A549 (cell line): ENCODE data around the gene PPP1R1B. TPM values are rescaled to one million over a fixed set of nuclear protein-coding genes. Genes with fewer than 3 reads are reported as not detected.
A peak's percentile ranks its signal among the peaks of the same experiment; 100 is the strongest.

Experiments
- ATAC-seq, 2 experiments: fragments of 200-7000 bp in 1 of 2; fragments of >200 bp in 1 of 2; cut with Nextera tagmentation in 1 of 2; cut with Tn5 transposase in 1 of 2; 3 replicates each; pipeline versions ENCODE4 v1.8.0 to v1.9.1; 2018 to 2020; ENCODE audit warnings: mild to moderate bottlenecking in 1 of 2, moderate library complexity in 1 of 2
- CTCF ChIA-PET: fragments of 300-600 bp; sonication (Branson Sonifier 250); formaldehyde crosslinking; extraction: SDS; loops from one replicate; lab custom pipeline; 2021; ENCODE audit warnings: antibody characterized with exemption, inconsistent platforms; lab: Yijun Ruan, JAX
- POLR2A ChIA-PET: fragments of 350-600 bp; formaldehyde crosslinking; extraction: SDS; loops from one replicate; lab custom pipeline; 2021; ENCODE audit warnings: antibody characterized with exemption, inconsistent platforms; lab: Yijun Ruan, JAX
- DNase-seq, 2 experiments: peaks; one replicate each; pipeline versions ENCODE4 v3.0.0 to v3.0.0-alpha.2; 2011 to 2016; ENCODE audit warnings: low read depth in 1 of 2, low spot score in 1 of 2
- FAIRE-seq: peaks from 2 replicates; lab custom pipeline; 2011; peaks lifted over from hg19 to GRCh38; lab: Jason Lieb, UNC
- H3K27ac ChIP-seq, 2 experiments: fragments of >200 bp; sonication (Bioruptor Twin); formaldehyde crosslinking; 3 replicates each; pipeline ENCODE4 v1.5.1; 2016 to 2017
- H3K4me1 ChIP-seq: fragments of >200 bp; sonication (Bioruptor Twin); formaldehyde crosslinking; 3 replicates; pipeline ENCODE4 v1.6.1; 2016
- H3K4me2 ChIP-seq: fragments of >200 bp; sonication (Bioruptor Twin); formaldehyde crosslinking; 3 replicates; pipeline ENCODE4 v1.6.1; 2016
- H3K4me3 ChIP-seq: fragments of >200 bp; sonication (Bioruptor Twin); formaldehyde crosslinking; 3 replicates; pipeline ENCODE4 v1.5.1; 2016
- H3K9me3 ChIP-seq: fragments of >200 bp; sonication (Bioruptor Twin); formaldehyde crosslinking; 3 replicates; pipeline ENCODE4 v1.6.1; 2016
- BHLHE40 ChIP-seq: IDR thresholded peaks from 2 replicates; pipeline ENCODE4 v1.6.1; 2012; ENCODE audit warnings: low read depth, low read length, inconsistent platforms
- CBX8 ChIP-seq: fragments of 200-600 bp; sonication (generic); IDR thresholded peaks from 2 replicates; pipeline ENCODE4 v1.6.1; 2016
- CEBPB ChIP-seq, 2 experiments: fragments of >200 bp in 1 of 2; sonication (Bioruptor Twin) in 1 of 2; formaldehyde crosslinking in 1 of 2; IDR thresholded peaks; 2 replicates each; pipeline ENCODE4 v1.6.1; 2012 to 2016
- CHD2 ChIP-seq: fragments of 150-350 bp; IDR thresholded peaks from 2 replicates; pipeline ENCODE4 v1.6.1; 2014; ENCODE audit warnings: low read length; ENCODE audit not compliant: partially characterized antibody
- HOXA7 ChIP-seq: fragments of 250-450 bp; sonication (Bioruptor Pico); IDR thresholded peaks from 2 replicates; pipeline ENCODE4 v1.5.0; 2020; ENCODE audit warnings: mild to moderate bottlenecking, moderate library complexity
- JUNB ChIP-seq: fragments of >200 bp; sonication (Bioruptor Twin); formaldehyde crosslinking; IDR thresholded peaks from 2 replicates; pipeline ENCODE4 v1.6.1; 2016
- KDM1A ChIP-seq: fragments of 200-600 bp; sonication (generic); IDR thresholded peaks from 2 replicates; pipeline ENCODE4 v1.6.1; 2016; ENCODE audit warnings: low read depth, mild to moderate bottlenecking
- MAZ ChIP-seq: fragments of 150-350 bp; IDR thresholded peaks from 2 replicates; pipeline ENCODE4 v1.6.1; 2014; ENCODE audit warnings: antibody characterized with exemption, low read depth, low read length, borderline replicate concordance
- SMC3 ChIP-seq: fragments of >200 bp; sonication (Bioruptor Twin); formaldehyde crosslinking; IDR thresholded peaks from 3 replicates; pipeline ENCODE4 v1.6.1; 2018; ENCODE audit warnings: inconsistent platforms
- TFCP2L1 ChIP-seq: fragments of 250-450 bp; sonication (Bioruptor Pico); IDR thresholded peaks from 2 replicates; pipeline ENCODE4 v1.5.0; 2021; ENCODE audit warnings: mild to moderate bottlenecking
- ZFP36 ChIP-seq: fragments of 450-650 bp; IDR thresholded peaks from 2 replicates; pipeline ENCODE4 v1.6.1; 2014; ENCODE audit warnings: borderline replicate concordance; ENCODE audit not compliant: partially characterized antibody
- ZSCAN20 ChIP-seq: fragments of 250-450 bp; sonication (Bioruptor Pico); IDR thresholded peaks from 2 replicates; pipeline ENCODE4 v1.8.0; 2022; ENCODE audit warnings: mild to moderate bottlenecking, moderate library complexity
- WGBS: methylation state at CpG from one replicate; pipeline ENCODE4 v1.1.6; 2017; ENCODE audit errors: missing lambda C conversion rate; 5-methylcytosine and 5-hydroxymethylcytosine counted together
- polyA plus RNA-seq, 4 experiments: library from polyadenylated mRNA; depleted of rRNA in 3 of 4; stranded (reverse); fragments of >200 nt; fragmentation: RNase III in 1 of 4; extraction: RNeasy Plus Mini Kit Qiagen cat#74134 plus additional on column Dnase treatment in 1 of 4; gene quantifications; 2 replicates in 3 of 4; 3 replicates in 1 of 4; pipeline ENCODE4 v1.2.3, GENCODE V29; 2011 to 2017
- TF ChIP-seq, protein P1 (sequence below): fragments of 250-450 bp; sonication (Bioruptor Pico); IDR thresholded peaks from 2 replicates; pipeline ENCODE4 v1.5.0; 2021; ENCODE audit warnings: mild to moderate bottlenecking, moderate library complexity, borderline replicate concordance
- TF ChIP-seq, protein P2 (sequence below): IDR thresholded peaks from 2 replicates; pipeline ENCODE4 v1.6.1; 2012
- TF ChIP-seq, protein P3 (sequence below): fragments of >200 bp; sonication (Bioruptor Twin); formaldehyde crosslinking; IDR thresholded peaks from 3 replicates; pipeline ENCODE4 v1.6.1; 2016
- TF ChIP-seq, protein P4 (sequence below): fragments of >200 bp; sonication (Bioruptor Twin); formaldehyde crosslinking; IDR thresholded peaks from 2 replicates; pipeline ENCODE4 v1.6.1; 2016
- TF ChIP-seq, protein P5 (sequence below): IDR thresholded peaks from 2 replicates; pipeline ENCODE4 v1.6.1; 2012; ENCODE audit warnings: low read depth, borderline replicate concordance
- TF ChIP-seq, protein P6 (sequence below): fragments of 250-450 bp; sonication (Bioruptor Pico); IDR thresholded peaks from 2 replicates; pipeline ENCODE4 v1.5.0; 2020; ENCODE audit warnings: low read depth, mild to moderate bottlenecking, moderate library complexity
- TF ChIP-seq, protein P7 (sequence below): IDR thresholded peaks from 2 replicates; pipeline ENCODE4 v1.6.1; 2012
- TF ChIP-seq, protein P8 (sequence below): fragments of 150-350 bp; IDR thresholded peaks from 2 replicates; pipeline ENCODE4 v1.6.1; 2014; ENCODE audit warnings: low read depth, mild to moderate bottlenecking, low read length

Gene PPP1R1B
- polyA plus RNA-seq, 2 of the 4 experiments (the other 2 are of a cell fraction) = 0.10 TPM; not detected in 1

DNA sequence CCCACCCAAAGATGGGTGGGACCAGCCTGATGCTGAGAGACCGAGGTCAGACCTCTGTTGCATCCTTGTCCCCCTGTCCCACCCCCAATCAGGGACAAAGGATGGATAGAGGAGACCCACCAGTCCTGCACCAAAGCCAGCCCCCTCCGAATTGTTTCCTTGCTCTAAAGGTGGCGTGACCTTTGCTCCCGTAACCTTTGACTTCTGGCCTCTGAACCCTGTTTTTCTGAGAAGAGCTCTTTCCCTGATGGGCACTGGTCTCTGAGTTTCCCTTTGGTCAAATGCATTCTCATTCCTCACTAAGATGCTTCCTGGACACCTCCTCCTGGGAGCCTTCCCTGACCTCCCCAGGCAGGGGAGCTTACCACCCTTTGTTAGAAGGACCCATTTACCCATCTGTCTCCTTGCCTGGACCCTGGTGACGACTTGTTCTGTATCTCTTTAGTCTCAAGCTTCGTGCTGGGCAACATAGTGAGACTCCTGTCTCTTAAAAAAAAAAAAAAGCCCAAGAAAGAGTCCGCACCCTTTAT is 13.8 kb upstream of the PPP1R1B start:
- H3K4me1 ChIP-seq = peaks cover 5% of the 10 kb centered on the region; the same call in 2 of the 3 replicates
- no peak overlapping the region for H3K4me3 ChIP-seq
- TF ChIP-seq ZFP36 = peak; percentile 79
- TF ChIP-seq HOXA7 (CRISPR knock-in tag) = no peak
- TF ChIP-seq, protein P1, sequence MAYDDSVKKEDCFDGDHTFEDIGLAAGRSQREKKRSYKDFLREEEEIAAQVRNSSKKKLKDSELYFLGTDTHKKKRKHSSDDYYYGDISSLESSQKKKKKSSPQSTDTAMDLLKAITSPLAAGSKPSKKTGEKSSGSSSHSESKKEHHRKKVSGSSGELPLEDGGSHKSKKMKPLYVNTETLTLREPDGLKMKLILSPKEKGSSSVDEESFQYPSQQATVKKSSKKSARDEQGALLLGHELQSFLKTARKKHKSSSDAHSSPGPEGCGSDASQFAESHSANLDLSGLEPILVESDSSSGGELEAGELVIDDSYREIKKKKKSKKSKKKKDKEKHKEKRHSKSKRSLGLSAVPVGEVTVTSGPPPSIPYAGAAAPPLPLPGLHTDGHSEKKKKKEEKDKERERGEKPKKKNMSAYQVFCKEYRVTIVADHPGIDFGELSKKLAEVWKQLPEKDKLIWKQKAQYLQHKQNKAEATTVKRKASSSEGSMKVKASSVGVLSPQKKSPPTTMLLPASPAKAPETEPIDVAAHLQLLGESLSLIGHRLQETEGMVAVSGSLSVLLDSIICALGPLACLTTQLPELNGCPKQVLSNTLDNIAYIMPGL (CRISPR knock-in tag) = no peak
- 65% methylated on average over 7 of the region's 7 CpGs for WGBS
- DNase-seq (no peak), FAIRE-seq (no peak), ATAC-seq (no peak)
- H3K9me3 ChIP-seq = no peaks in the 10 kb centered on the region
- H3K27ac ChIP-seq = no peak overlapping the region
- CTCF ChIA-PET = interaction anchor here (3.1 to 58.8 kb wide), 3 partner anchors 4 to 65 kb away, joined by 16 to 1581 read pairs (median 1581); partner anchors contain the start of genes NEUROD2, PPP1R1B and STARD3
- H3K4me2 ChIP-seq = no peak overlapping the region
- POLR2A ChIA-PET = no interaction called here

DNA sequence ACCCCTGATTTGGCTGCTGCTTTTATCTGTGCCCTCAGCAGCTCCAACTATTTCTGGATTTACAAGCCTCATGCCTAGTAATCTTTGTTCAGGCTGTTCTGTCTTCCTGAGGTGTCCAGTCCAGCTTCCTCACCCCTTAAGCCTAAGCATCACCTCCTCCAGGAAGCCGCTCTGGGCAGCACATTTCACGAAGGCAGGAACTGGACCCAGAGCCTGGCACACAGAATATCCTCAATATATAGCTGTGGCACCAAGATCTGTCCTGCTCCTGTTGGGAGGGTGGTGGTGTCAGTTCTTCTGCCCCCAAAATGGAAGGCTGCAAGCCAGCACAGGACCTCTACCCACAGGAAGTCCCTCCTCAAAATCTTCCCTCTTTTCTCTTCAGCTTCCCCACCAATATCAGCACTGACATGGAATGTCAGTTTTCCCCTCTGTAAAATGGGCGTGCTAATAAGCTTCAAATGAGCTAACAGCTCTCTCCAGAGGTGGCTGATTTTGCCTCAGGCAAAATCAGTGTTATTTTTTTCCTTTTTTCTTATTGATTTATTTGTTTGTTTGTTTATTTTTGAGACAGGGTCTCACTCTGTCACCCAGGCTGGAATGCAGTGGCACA is 12.1 kb upstream of the PPP1R1B start:
- Histone ChIP-seq H3K27ac (no peak overlapping the region), H3K4me2 (no peak overlapping the region), H3K9me3 (no peaks in the 10 kb centered on the region), H3K4me1 (peaks cover 6% of the 10 kb centered on the region)
- no peak for FAIRE-seq
- 81% methylated on average over 3 of the region's 3 CpGs for WGBS
- POLR2A ChIA-PET = no interaction called here
- TF ChIP-seq CHD2 = no peak
- peak; percentile 33 for TF ChIP-seq ZFP36
- TF ChIP-seq, all 56 proteins: peak for 1
- CTCF ChIA-PET = interaction anchor here (0.5 to 58.8 kb wide), 6 partner anchors 3 to 1171 kb away, joined by 3 to 1581 read pairs (median 11); partner anchors contain the start of genes NEUROD2, PPP1R1B and STARD3
- DNase-seq (no peak), ATAC-seq (no peak)
- H3K4me3 ChIP-seq = no peak overlapping the region

DNA sequence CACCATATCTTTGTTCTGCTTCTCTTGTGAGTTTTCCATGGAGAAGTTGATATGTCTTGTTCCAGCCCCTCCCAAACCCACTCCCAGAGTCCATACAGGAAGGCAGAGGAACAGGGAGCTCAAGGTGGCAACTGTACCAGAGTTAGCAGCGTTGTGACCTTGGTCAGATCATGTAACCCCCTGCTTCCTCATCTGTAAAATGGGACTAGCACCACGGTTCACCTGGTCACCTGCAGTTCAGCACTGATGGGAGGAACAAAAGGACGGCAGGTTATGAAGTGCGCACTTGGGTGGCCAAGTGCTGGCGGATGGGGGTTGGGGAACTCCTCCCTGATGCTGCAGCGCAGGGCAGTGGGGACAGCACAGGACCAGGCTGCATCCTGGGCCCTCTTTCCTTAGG is 11.3 kb upstream of the PPP1R1B start:
- no peak overlapping the region for H3K27ac ChIP-seq
- H3K4me1 ChIP-seq = peaks cover 6% of the 10 kb centered on the region
- ChIA-PET POLR2A (no interaction called here), CTCF (interaction anchor here (0.6 to 58.8 kb wide), 4 partner anchors 2 to 67 kb away, joined by 3 to 1581 read pairs (median 800); partner anchors contain the start of genes NEUROD2, PPP1R1B and STARD3)
- 66% methylated on average over 6 of the region's 6 CpGs for WGBS
- ATAC-seq = no peak
- TF ChIP-seq, protein P2, sequence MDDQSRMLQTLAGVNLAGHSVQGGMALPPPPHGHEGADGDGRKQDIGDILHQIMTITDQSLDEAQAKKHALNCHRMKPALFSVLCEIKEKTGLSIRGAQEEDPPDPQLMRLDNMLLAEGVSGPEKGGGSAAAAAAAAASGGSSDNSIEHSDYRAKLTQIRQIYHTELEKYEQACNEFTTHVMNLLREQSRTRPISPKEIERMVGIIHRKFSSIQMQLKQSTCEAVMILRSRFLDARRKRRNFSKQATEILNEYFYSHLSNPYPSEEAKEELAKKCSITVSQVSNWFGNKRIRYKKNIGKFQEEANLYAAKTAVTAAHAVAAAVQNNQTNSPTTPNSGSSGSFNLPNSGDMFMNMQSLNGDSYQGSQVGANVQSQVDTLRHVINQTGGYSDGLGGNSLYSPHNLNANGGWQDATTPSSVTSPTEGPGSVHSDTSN = no peak
- TF ChIP-seq, protein P3, sequence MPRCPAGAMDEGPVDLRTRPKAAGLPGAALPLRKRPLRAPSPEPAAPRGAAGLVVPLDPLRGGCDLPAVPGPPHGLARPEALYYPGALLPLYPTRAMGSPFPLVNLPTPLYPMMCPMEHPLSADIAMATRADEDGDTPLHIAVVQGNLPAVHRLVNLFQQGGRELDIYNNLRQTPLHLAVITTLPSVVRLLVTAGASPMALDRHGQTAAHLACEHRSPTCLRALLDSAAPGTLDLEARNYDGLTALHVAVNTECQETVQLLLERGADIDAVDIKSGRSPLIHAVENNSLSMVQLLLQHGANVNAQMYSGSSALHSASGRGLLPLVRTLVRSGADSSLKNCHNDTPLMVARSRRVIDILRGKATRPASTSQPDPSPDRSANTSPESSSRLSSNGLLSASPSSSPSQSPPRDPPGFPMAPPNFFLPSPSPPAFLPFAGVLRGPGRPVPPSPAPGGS = no peak
- TF ChIP-seq TFCP2L1 (CRISPR knock-in tag) (no peak), MAZ (no peak), JUNB (no peak), ZSCAN20 (CRISPR knock-in tag) (no peak), SMC3 (no peak), CBX8 (no peak), BHLHE40 (no peak), CEBPB (IDR thresholded peaks at IDR 0.05) (no peak), KDM1A (no peak)
- TF ChIP-seq, protein P4, sequence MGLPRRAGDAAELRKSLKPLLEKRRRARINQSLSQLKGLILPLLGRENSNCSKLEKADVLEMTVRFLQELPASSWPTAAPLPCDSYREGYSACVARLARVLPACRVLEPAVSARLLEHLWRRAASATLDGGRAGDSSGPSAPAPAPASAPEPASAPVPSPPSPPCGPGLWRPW = no peak
- TF ChIP-seq, protein P5, sequence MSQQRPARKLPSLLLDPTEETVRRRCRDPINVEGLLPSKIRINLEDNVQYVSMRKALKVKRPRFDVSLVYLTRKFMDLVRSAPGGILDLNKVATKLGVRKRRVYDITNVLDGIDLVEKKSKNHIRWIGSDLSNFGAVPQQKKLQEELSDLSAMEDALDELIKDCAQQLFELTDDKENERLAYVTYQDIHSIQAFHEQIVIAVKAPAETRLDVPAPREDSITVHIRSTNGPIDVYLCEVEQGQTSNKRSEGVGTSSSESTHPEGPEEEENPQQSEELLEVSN = no peak
- TF ChIP-seq, protein P6, sequence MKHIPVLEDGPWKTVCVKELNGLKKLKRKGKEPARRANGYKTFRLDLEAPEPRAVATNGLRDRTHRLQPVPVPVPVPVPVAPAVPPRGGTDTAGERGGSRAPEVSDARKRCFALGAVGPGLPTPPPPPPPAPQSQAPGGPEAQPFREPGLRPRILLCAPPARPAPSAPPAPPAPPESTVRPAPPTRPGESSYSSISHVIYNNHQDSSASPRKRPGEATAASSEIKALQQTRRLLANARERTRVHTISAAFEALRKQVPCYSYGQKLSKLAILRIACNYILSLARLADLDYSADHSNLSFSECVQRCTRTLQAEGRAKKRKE (CRISPR knock-in tag) = no peak
- TF ChIP-seq, protein P7, sequence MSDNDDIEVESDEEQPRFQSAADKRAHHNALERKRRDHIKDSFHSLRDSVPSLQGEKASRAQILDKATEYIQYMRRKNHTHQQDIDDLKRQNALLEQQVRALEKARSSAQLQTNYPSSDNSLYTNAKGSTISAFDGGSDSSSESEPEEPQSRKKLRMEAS = no peak
- TF ChIP-seq, protein P8, sequence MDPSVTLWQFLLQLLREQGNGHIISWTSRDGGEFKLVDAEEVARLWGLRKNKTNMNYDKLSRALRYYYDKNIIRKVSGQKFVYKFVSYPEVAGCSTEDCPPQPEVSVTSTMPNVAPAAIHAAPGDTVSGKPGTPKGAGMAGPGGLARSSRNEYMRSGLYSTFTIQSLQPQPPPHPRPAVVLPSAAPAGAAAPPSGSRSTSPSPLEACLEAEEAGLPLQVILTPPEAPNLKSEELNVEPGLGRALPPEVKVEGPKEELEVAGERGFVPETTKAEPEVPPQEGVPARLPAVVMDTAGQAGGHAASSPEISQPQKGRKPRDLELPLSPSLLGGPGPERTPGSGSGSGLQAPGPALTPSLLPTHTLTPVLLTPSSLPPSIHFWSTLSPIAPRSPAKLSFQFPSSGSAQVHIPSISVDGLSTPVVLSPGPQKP = no peak
- no peak for FAIRE-seq
- DNase-seq = no peak
- no peak overlapping the region for H3K4me2 ChIP-seq
- no peaks in the 10 kb centered on the region for H3K9me3 ChIP-seq
- no peak overlapping the region for H3K4me3 ChIP-seq
